Activated CD4-positive, alpha-beta T cell treated with anti-CD3 and anti-CD28 coated beads, Interleukin-2, amount 50 U/mL, for 4 hours (primary cell): ENCODE measurements around the gene EIF2S2.

Experiments
- DNase-seq, 2 experiments: peaks; one replicate each; pipeline ENCODE4 v3.0.0-alpha.2; 2020

The EIF2S2 gene

DNA sequence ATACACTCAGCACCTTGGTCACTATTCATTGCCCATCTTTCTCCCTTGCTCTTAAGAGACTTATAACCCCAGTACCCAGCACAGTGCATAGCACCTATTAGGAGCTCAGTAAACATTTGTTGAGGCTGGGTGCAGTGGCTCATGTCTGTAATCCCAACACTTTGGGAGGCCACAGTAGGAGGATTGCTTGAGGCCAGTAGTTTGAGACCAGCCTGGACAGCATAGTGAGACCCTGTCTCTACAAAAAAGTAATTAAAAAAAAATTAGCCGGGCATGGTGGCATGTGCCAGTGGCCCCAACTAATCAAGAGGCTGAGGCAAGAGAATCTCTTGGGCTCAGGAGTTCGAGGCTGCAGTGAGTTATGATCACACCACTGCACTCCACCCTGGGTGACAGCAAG is 8.2 kb upstream of the EIF2S2 start:
- no peak for DNase-seq

DNA sequence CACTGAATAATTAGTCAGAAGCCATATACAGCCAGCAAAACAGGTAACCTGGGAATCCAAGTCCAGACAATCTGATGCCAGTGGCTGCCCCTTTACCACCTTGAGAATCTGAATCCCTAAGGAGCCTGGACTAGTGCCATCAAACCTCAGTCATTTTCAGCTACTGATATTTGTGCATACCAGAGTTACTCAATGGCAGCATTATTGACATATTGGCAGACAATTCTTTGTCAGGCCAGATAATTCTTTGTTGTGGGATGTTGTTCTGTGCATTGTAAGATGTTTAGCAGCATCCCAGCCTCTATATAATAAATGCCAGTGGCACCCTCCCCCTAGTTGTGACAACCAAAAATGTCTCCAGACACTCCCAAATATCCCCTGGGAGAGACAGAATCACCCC is 3.2 kb upstream of the EIF2S2 start:
- DNase-seq, result no peak

DNA sequence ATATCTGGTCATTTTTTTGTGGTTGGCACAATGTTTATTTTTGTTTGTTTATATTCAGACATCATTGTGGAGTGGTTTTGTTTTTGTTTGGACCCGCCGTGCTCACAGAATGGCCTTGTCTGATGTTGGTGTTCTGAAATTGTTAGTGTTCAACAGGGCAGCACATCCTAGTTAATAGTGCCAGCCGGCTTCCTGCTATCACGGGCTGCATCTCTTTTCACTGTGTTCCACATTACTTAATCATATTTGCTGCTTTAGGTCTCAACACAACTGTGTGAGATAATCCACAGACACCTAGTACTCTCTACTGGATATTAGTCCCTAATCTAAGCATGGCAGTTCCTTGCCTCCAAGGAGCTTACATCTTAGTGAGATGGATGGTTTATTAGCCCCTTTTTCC is 2.8 kb upstream of the EIF2S2 start:
- DNase-seq, result no peak

DNA sequence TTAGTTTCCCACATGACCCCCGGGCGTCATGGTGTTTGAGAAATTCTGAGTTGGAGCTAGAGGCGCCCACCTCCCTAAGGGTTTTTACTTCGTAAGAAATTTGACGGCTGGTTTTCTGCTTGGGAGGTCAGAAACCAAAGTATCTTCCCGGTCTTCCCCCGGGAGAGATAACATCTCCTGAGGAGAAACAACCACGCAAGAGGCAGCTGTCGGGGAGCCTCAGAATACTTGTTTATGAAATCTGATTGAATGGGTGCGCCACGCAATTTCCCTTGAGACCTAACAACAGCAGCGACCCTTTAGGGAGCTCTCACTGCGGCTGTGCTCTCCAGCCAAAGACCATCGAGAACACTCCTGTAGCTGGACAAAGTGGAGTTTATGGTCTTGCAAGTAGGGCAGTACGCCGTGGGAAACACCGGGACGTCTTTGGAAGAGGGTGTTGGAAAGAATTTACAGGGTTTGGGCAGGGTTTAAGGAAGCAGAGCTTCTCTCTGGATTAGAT is 608 bp upstream of the EIF2S2 start:
- DNase-seq, result no peak

DNA sequence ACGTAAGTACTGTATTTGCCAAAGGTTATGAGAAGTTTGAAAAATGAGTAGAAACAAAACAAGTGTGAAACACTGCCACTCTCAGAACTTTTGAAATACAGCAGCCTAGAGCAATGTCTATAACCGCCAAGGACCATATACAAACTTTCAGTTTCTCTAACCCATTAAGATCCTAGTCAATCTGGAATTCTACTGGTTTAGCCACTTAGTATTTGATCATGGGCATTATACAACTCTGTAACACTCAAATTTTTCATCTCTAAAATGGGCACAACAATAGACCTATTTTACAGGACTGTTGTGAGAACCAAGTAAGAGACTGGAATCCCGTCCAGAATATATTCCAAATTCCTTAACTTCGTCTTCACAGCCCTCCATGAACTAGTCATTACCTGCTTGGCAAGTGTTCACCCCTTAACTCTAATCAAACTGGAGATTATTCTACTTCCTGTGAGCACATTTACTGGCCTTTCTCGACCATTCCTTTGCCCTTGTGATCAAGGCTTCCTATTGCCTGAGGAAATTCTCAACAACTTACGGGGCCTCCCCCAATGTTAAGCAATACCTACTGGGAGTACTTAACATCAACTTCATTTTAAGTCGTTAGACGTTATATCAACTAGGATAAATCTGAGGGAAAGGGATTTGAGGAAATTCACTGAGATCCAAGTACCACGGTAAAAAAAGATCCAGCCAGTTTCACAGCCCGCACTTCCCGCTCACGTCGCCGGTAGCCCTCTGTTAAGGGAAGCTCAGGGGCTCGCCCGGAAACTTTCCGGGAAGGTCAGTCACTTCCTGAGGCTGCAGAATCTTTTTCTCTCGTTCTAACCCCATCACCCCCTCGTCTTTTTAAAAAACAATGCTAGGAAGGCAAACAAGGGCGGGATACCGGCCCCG is 1.1 kb downstream of the EIF2S2 start:
- no peak for DNase-seq

DNA sequence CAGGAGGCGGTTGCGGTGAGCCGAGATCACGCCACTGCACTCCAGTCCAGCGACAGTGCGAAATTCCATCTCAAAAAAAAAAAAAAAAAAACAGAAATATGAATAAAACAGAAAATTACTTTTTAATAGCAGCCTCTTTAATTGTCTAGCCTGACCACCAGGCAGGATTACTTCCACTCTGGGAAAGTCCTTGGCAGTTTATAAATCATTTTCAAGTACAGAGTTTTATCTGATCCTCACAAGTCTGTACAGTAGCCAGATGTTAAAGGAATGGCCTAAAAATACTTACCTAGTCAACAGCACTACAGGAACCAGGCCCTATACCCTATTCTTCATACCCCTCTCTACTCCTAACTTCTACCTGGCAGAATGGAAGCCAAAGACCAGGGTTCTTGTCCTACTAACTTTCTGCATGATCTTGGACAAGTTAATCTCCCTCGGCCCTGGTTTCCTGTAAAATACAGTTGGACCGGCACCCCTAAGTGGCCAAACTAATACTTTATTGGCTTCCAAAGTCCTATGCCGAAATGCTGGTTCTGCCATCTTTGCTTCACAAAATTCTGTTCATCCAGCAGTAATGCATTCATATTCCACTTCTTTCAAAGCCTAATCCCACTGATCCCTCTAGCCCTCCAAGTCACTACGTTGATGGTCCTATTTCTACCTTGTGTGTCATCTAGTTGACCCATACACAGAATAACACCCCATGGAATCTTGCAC is 1.9 kb downstream of the EIF2S2 start:
- DNase-seq, result no peak

DNA sequence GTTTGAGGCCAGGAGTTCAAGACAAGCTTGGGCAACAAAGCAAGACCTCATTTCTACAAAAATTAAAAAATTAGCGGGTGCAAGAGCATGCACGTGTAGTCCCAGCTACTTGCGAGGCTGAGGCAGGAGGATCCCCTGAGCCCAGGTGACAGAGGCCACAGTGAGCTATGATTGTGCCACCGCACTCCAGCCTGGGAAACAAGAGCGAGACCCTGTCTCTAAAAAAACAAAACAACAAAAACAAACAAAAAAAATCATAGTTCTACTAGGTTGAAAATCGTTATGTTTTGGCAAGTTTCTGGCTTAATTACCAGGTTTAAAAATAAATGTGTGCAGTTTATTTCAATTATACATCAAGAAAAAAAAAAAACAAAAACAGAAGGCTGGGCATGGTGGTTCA is 2.6 kb downstream of the EIF2S2 start:
- no peak for DNase-seq

DNA sequence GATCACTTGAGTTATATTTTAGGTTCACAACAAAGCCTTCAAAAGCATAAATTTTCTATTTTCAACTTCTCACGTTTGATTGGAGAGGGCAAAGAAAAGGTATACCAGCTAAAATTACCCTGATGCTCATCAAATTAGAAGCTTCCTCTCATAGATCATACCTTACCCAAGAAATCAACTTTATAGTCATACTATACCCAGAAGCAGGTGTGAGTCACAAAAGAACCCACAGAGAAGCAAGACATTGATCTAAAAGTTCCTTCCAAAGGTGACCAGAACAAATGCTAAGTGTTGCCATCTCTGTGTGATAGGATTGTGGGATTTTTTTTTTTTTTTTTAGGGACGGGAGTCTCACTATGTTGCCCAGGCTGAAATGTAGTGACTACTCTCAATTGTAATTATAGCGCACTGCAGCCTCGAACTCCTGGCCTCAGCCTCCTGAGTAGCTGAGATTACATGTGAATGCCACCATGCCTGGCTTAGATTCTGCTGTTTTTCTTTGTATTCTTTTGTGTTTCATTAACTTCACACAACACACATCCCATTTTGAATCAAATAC is 3.3 kb downstream of the EIF2S2 start:
- DNase-seq, result no peak

DNA sequence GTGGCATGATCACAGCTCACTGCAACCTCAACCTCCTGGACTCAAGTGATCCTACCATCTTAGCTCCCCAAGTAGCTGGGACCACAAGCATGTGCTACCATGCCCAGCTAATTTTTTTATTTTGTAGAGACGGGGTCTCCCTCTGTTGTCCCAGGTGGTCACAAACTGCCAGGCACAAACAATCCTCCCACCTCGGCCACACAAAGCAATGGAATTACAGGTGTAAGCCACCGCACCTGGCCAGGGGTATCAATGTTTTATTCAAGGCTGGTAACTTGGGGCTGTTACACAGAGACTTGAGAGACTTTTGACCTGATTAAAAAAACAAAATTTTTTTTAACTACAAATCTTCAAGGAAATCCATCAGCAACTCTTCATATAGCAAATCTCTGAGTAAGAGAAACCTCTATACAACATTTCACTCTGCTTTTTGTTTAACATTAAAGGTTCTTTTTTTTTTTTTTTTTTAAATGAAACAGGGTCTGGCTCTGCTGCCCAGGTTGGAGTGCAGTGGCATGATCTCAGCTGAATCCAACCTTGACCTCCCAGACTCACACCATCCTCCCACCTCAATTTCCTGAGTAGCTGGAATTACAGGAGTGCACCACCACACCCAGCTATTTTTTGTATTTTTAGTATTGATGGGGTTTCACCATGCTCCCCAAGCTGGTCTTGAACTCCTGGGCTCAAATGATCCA is 5.9 kb downstream of the EIF2S2 start:
- DNase-seq, result no peak

DNA sequence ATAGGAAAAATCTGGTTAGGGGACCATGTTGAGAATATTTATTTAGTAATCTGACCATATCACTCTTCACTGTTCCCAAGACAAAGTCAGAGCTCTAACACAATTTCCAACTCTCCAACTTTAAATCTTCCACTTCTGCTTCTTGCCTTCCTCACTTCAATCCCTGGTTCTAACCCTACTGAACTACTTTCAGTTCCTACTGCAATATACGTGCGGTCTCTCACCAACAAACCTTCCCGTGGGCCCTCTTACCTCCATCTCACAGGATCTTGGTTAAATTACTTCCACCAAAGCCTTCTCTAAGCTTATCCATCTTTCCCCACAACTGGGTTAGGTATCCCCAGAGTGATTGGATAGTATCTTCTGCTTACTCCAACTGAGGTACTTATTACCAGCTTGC is 8.0 kb downstream of the EIF2S2 start:
- no peak for DNase-seq

DNA sequence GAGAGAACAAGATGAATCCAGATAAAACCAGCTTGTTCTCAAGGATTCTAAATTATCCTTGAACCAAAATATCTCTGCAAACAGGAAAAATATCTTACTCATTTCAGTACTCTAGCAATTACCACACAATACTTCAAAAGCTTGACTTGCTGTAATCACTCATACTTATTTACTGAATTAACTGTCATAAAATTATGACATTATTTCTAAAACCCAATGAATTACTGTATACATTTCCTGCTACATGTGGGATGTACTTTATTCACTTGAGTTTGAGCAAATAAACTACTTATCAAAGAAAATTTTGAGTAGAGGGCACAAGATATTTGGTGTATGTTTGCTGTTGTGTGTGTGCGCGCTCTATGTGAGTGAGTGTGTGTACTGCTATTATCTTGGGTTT is 9.7 kb downstream of the EIF2S2 start:
- no peak for DNase-seq

DNA sequence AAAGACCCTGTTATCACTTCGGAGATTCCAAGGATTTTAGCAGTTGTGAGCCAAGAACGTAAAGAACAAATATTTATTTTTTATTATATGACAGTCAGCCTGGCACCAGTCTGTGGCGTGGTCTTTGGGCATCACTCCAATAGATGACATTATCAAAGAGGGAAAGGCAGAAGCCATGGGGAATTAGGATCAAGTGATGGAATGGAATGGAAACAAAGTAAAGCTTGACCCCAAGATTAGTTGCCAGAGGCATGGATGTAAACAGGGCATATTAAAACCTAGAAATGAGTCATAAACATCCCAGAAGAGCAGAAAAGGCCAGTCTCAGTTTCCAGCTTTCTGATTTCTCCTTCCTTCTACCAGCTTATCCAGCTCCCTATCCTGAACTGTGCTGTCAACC is 11.5 kb downstream of the EIF2S2 start:
- no peak for DNase-seq

DNA sequence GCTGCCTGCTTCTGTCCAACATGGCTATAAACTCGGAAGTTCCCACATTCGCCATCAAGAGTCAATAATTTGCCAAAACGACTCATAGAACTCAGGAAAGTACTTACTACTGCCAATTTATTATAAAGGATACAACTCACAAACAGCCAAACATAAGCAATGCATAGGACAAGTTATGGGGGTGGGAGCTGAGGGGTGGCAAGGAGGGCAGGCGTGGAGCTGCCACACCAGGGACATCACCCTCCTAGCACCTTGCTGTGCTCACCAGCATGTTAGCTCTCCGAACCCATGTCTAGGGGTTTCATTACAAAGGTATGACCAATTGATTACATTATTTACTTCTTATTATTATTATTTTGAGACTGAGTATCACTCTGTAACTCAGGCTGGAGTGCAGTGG is 12.4 kb downstream of the EIF2S2 start:
- DNase-seq, result no peak

DNA sequence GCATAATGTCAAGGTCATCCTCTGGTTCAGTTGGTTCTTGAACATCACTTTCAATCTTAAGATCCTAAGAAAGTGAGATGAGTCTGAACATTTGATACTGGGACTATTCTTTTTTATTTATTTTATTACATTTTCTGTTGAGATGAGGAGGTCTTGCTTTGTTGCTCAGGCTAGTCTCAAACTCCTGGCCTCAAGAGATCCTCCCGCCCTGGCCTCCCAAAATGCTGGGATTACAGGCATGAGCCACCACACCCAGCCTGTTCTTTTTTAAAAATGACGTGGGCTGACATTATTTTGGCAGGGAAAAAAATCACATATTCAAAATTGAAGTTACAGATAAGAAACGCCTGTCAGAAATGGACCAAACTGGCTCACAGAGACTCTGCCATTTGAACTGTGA is 13.5 kb downstream of the EIF2S2 start:
- no peak for DNase-seq

DNA sequence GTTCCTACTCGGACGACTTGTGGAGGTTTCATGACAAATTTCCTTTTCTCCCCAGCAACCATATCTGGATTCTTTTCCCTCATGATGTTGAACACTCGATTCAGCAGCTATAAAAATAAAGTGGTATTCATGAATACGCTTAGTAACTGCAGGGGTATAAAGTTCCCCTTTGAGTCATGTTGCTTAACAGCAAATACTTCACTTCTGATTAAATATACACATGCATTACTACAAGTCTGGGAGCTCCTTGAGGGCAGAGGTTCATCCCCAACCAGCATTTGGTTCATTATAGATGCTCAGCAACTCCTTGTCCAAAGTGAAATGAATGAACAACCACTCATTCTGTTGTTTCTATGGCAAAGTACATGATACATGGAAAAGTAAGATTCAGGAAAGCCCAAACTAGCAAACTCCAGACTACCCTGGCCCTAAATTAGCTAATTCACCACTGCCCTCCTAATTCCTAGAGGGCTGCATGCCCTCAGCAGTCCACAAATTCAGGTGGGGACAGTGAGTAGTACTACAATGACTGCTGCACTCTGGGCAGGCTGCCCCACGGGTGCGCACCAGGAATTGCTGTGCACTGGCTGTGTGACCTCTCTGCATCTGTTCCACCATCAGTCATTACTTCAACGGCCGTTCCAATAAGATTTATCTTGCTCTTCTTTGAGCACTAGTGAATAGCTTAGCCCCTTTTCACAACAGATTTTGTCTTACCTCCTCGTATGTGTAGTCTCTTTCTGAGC is 15.2 kb downstream of the EIF2S2 start:
- no peak for DNase-seq

DNA sequence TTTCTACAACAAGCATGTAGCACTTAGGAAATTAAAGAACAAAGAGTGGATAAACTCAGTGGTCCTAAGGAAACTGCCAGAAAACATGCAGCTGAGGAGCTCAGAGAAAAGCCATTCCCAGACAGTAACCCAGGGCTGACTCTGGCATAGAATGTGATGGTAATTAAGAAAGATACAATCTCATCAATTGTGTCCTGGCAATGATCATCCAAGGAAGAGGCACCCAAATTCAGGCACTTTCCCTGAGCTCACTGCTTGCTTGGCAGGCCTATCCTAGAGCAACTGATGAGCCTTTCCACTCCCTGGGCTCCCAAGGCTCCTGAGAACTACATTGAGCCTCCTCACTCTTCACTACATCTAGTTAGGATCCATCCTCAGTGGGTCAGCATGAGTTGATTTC is 16.2 kb downstream of the EIF2S2 start:
- no peak for DNase-seq

DNA sequence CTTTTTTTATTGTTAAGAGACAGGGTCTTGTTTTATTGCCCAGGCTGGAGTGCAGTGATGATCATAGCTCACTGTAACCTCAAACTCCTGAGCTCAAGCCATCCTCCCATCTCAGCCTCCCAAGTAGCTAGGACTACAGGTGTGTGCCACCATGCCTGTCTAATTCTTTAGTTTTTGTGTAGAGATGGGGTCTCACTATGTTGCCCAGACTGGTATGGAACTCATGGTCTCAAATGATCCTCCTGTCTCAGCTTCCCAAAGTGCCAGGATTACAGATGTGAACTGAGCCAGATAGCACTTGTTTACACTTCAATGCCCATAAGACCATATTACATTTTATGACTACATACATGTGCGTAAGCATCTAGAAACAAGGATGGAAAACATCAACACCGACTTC is 18.1 kb downstream of the EIF2S2 start:
- no peak for DNase-seq

DNA sequence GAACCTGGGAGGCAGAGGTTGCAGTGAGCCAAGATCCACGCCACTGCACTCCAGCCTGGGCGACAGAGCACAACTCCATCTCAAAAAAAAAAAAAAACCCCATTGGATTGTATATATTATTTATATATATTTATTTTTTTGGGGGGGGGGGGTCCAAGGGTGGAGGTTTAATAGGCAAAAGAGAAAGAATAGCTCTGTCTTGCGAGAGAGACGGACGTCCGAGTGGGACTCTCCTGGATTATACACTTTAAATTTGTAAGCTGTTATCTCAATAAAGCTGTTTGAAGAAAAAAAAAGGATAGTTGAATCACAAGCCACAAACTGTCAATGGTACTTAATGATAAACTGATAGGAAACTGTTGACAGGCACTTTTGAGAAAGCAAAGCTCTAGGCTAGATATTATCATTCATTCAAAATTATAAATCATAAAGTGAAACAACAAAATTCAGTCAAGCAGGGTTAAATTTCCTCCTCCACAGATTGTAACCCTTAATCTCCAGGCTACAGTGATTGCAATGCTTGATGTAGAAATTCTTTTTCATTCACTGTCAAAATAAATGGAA is 20.3 kb downstream of the EIF2S2 start:
- DNase-seq, result no peak

DNA sequence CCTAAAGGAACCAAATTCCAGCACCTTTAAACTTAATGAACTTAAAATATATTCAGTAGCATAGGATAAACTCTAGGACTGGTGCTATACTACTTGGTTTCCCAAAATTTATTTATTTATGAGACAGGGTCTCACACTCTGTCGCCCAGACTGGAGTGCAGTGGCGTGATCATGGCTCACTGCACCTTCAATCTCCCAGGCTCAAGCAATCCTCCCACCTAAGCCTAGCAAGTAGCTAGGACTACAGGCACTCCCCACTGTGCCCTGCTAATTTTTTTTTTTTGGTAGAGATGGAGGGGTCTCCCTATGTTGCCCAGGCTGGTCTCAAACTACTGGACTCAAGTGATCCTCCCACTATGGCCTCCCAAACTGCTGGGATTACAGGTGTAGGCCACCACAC is 21.4 kb downstream of the EIF2S2 start:
- no peak for DNase-seq

DNA sequence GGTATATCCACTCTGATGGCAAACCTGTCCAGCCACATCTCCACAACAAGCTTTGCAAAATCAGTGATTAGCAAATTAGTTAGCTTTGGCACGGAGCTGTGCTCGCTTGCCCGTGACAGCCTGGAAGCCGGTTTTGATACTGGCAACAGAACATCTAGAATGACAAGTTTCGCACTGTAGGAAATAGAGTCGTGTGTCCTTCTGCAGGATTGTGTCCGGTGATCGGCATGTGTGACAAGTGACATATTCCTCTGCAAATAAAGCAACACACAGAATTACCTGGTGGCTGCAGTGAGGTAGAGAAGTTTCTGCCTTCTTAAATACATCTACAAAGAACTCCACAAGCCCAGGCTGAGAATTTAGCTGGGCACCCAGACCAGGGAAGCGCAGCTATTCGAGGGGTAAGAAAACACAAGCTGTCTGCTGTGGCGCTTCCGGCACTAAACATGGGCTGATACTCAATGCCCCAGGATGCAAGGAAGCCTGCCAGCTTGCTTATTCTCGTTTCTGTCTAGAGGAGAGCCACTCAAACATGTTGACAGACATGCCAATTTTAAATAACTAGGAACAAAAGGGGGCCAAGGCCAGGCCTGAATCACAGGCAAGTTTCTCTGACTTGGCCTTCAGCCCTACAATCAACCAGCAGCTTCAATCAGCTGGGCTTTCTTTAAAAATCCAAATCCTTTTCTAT is 22.2 kb downstream of the EIF2S2 start:
- DNase-seq, result no peak

DNA sequence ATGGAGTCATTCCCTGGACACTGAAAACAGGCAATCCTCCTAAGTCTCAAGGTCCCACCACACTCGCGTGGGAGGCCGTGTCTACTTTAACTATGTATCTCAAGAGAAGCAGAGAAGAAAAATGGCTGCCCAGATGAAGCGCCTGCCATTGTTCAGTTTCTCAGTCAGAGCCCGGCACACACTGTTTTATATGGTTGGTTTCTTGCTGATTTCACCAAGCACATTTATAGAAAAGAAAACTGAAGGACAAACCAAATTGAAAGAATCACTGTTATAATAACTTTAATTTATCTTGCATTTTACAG is 22.9 kb downstream of the EIF2S2 start:
- DNase-seq, result no peak
